HL-60 (cell line): ENCODE measurements around the gene ARHGEF6.

ENCODE experiments used
- CTCF ChIP-seq: IDR thresholded peaks from one replicate; pipeline ENCODE4 v1.5.1; 2011; ENCODE audit warnings: low read length, control low read depth, inconsistent platforms; ENCODE audit not compliant: insufficient read depth
- GABPA ChIP-seq: IDR thresholded peaks from 2 replicates; pipeline ENCODE4 v1.6.1; 2012; ENCODE audit warnings: low read depth
- POLR2AphosphoS5 ChIP-seq: IDR thresholded peaks from 2 replicates; pipeline ENCODE4 v1.6.1; 2012; ENCODE audit warnings: low read depth
- REST ChIP-seq: IDR thresholded peaks from 2 replicates; pipeline ENCODE4 v1.6.1; 2012; ENCODE audit warnings: low read depth; ENCODE audit not compliant: insufficient replicate concordance
- SPI1 ChIP-seq: IDR thresholded peaks from 2 replicates; pipeline ENCODE4 v1.6.1; 2012; ENCODE audit warnings: low read depth, mild to moderate bottlenecking, borderline replicate concordance

- TF ChIP-seq CTCF (no peak), POLR2AphosphoS5 (no peak), SPI1 (no peak), REST (no peak), GABPA (no peak)
Observed at GRCh38 chrX:136812286-136812685, 31.6 kb upstream of the ARHGEF6 start.
